Measurements from ENCODE around the gene FAM81A. TPM values are rescaled to one million over a fixed set of nuclear protein-coding genes. Genes with fewer than 3 reads are reported as not detected.
A peak's percentile ranks its signal among the peaks of the same experiment; 100 is the strongest.

FAM81A gene
- total and polyA plus RNA-seq, 9 of the 15 experiments (the other 6 are each of a cell fraction or from before 2014, with no cell fraction given) = not detected

DNA sequence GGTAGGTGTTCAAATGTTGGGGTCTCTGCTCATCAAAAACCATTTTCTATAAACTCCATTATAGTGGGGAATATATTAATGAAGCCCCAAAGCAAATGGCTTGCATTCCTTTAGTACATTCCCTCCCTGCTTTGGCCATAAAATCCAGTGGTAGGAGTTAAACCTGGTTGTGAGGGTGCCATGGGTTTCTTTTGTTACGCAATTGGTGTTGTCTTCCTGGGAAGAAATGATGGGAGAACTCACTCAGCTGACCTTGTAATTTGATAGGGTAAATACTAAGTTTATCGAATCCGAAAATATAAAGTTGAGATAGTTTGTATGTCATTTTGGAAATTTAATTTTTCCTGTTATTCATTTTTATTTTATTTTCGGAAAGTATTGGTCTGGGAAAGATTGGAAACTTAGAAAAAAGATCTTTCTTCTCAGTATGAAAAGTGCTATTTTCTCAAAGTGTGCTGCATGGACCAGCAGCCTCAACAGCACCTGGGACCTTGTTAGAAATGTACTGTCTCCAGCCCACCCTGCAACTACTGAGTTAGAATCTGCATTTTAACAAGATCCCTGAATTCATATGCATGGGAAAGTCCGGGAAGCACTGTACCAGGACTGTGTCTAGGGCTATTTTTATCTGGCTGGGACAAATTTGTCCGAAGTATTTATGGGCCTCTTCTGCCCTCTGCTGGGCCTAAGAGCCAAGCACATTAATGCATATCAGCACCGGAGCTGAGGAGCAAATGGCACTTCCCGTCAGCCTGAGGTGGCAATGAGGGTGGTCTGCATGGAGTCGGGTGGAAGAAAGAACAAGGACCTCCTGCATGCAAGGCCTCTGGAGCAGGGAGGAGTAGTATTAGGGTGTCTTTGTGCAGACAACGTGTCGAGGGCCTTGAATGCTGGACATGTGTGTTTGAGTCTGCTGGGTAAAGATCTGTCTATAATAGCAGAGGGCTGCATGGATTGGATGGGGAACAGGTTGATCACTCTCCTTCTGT lies 54.7 kb downstream of the FAM81A start (continued):
- peak; percentile 79 for TF ChIP-seq DEAF1 (CRISPR knock-in tag; IDR thresholded peaks at IDR 0.05)
- no peak for TF ChIP-seq TBP (optimal IDR thresholded peaks at IDR 0.05; ENCODE audit: low read depth, low read length)
- peak; percentile 86 for TF ChIP-seq SMC3 (conservative IDR thresholded peaks at IDR 0.05; ENCODE audit: insufficient read depth, low read depth, low read length)
- TF ChIP-seq KLF16 (IDR thresholded peaks at IDR 0.05) = 0 out of 2 replicates have a peak, but pooled peaks have one; percentile 13
- TF ChIP-seq ZNF347 (CRISPR knock-in tag; IDR thresholded peaks at IDR 0.05; ENCODE audit: low read depth) = no peak
- peak; percentile 83 for TF ChIP-seq MEF2D (tag; conservative IDR thresholded peaks at IDR 0.05; ENCODE audit: low read depth)
- peak; percentile 32; the same call in 1 of the 2 replicates for TF ChIP-seq ELF1 (tag; IDR thresholded peaks at IDR 0.05)
- peak; percentile 79 for TF ChIP-seq MEF2A (IDR thresholded peaks at IDR 0.05; ENCODE audit: control insufficient read depth, low read depth, low read length)
- no peak for TF ChIP-seq ZNF217 (CRISPR knock-in tag; IDR thresholded peaks at IDR 0.05)
- no peak for TF ChIP-seq ZNF384 (IDR thresholded peaks at IDR 0.05; ENCODE audit: low read depth, low read length)
- peak; percentile 59; the same call in 1 of the 2 replicates for TF ChIP-seq SPI1 (IDR thresholded peaks at IDR 0.05; ENCODE audit: borderline replicate concordance, low read depth, low read length)
- no peak for TF ChIP-seq MXI1 (IDR thresholded peaks at IDR 0.05; ENCODE audit: low read depth, low read length)
- no peak for TF ChIP-seq NONO (IDR thresholded peaks at IDR 0.05; ENCODE audit: low read depth in 2 of 2, low read length in 1 of 2)
- TF ChIP-seq ZBTB8A (IDR thresholded peaks at IDR 0.05; ENCODE audit: partially characterized antibody) = no peak
- no peak for TF ChIP-seq SMARCB1 (IDR thresholded peaks at IDR 0.05; ENCODE audit: insufficient read length, low read depth)
- peak; percentile 83; the same call in 1 of the 2 replicates for TF ChIP-seq REST (IDR thresholded peaks at IDR 0.05; ENCODE audit: borderline replicate concordance)
- no peak for TF ChIP-seq REST (CRISPR knock-in tag; IDR thresholded peaks at IDR 0.05; ENCODE audit: low read depth)
- TF ChIP-seq GABPB2 (CRISPR knock-in tag; conservative IDR thresholded peaks at IDR 0.05) = no peak

All from K562 (cell line).